OCI-M1 (cell line): ENCODE data around the gene ILRUN.
"Not testable (repeated sequence)": the region's sequence is repeated elsewhere in the genome, so short reads cannot be mapped to it uniquely, and the experiment has no call there.

Experiments used
- DNase-seq: peaks from one replicate; lab custom pipeline; 2025; lab: John Stamatoyannopoulos, UW

The ILRUN gene

GRCh38 chr6:34664256-34664971 is 32.2 kb downstream of the ILRUN start:
- peak; percentile 93 for DNase-seq

- DNase-seq = peak; percentile 79
These were observed 32.7 kb downstream of the ILRUN start for GRCh38 chr6:34663831-34664255.

- no peak for DNase-seq
These were observed 33.2 kb downstream of the ILRUN start for GRCh38 chr6:34663371-34663770.

- peak; percentile 81 for DNase-seq
These were observed 35.2 kb downstream of the ILRUN start for GRCh38 chr6:34661357-34661756.

- DNase-seq = no peak
These were observed 37.8 kb downstream of the ILRUN start for GRCh38 chr6:34658605-34659265.

GRCh38 chr6:34657979-34658480 is 38.5 kb downstream of the ILRUN start:
- DNase-seq = not testable (repeated sequence)

GRCh38 chr6:34657307-34657978 is 39.1 kb downstream of the ILRUN start:
- DNase-seq = peak; percentile 93

GRCh38 chr6:34657037-34657306 is 39.6 kb downstream of the ILRUN start:
- no peak for DNase-seq

- peak; percentile 92 for DNase-seq
These were observed 40.1 kb downstream of the ILRUN start for GRCh38 chr6:34656378-34657036.

GRCh38 chr6:34655876-34656377 is 40.6 kb downstream of the ILRUN start:
- not testable (repeated sequence) for DNase-seq

GRCh38 chr6:34654061-34654710 is 42.4 kb downstream of the ILRUN start:
- DNase-seq = no peak

- DNase-seq = no peak
These were observed 44.3 kb downstream of the ILRUN start for GRCh38 chr6:34652263-34652662.

- no peak for DNase-seq
These were observed 45.7 kb downstream of the ILRUN start for GRCh38 chr6:34650823-34651222.

- DNase-seq = not testable (repeated sequence)
These were observed 46.3 kb downstream of the ILRUN start for GRCh38 chr6:34650232-34650631.

- DNase-seq = no peak
These were observed 47.8 kb downstream of the ILRUN start for GRCh38 chr6:34648806-34649205.
